SK-N-SH treated with all-trans-retinoic acid at 6 μM for 48 hours (cell line): ENCODE measurements around the gene BOD1.

ENCODE experiments used
- BACH2 ChIP-seq: fragments of 250-450 bp; sonication (Bioruptor Pico); IDR thresholded peaks from 2 replicates; pipeline ENCODE4 v1.9.0; 2021; ENCODE audit warnings: mild to moderate bottlenecking, borderline replicate concordance
- PPARA ChIP-seq: fragments of 250-450 bp; sonication (Bioruptor Pico); IDR thresholded peaks from 2 replicates; pipeline ENCODE4 v1.5.0; 2020; ENCODE audit warnings: mild to moderate bottlenecking, borderline replicate concordance
- RARB ChIP-seq: fragments of 250-450 bp; sonication (Bioruptor Pico); IDR thresholded peaks from 2 replicates; pipeline ENCODE4 v1.8.0; 2021; ENCODE audit warnings: mild to moderate bottlenecking, moderate library complexity
- SNAI2 ChIP-seq: fragments of 250-450 bp; sonication (Bioruptor Pico); IDR thresholded peaks from 2 replicates; pipeline ENCODE4 v1.5.0; 2020; ENCODE audit warnings: mild to moderate bottlenecking, moderate library complexity
- TOX ChIP-seq: fragments of 250-450 bp; sonication (Bioruptor Pico); IDR thresholded peaks from 2 replicates; pipeline ENCODE4 v1.8.0; 2021; ENCODE audit warnings: mild to moderate bottlenecking, moderate library complexity, borderline replicate concordance
- ZFP3 ChIP-seq: fragments of 250-450 bp; sonication (Bioruptor Pico); IDR thresholded peaks from 2 replicates; pipeline ENCODE4 v1.5.0; 2020; ENCODE audit warnings: mild to moderate bottlenecking, moderate library complexity
- ZNF70 ChIP-seq: fragments of 450-650 bp; formaldehyde crosslinking; IDR thresholded peaks from 2 replicates; pipeline ENCODE4 v1.5.0; 2020; ENCODE audit warnings: mild to moderate bottlenecking, moderate library complexity
- ZNF8 ChIP-seq: fragments of 450-650 bp; formaldehyde crosslinking; IDR thresholded peaks from 2 replicates; pipeline ENCODE4 v1.5.0; 2020; ENCODE audit warnings: mild to moderate bottlenecking, moderate library complexity
- TF ChIP-seq, protein P1 (sequence below): fragments of 250-450 bp; sonication (Bioruptor Pico); IDR thresholded peaks from 2 replicates; pipeline ENCODE4 v1.8.0; 2020; ENCODE audit warnings: mild to moderate bottlenecking, moderate library complexity, borderline replicate concordance
- TF ChIP-seq, protein P2 (sequence below): fragments of 250-450 bp; sonication (Bioruptor Pico); IDR thresholded peaks from 2 replicates; pipeline ENCODE4 v1.5.0; 2020; ENCODE audit warnings: mild to moderate bottlenecking, moderate library complexity

- TF ChIP-seq ZFP3 (CRISPR knock-in tag) (no peak), TOX (CRISPR knock-in tag) (no peak), SNAI2 (CRISPR knock-in tag) (no peak), ZNF8 (no peak), PPARA (CRISPR knock-in tag) (no peak), BACH2 (CRISPR knock-in tag) (no peak), RARB (no peak), ZNF70 (CRISPR knock-in tag) (no peak)
- TF ChIP-seq, protein P1, sequence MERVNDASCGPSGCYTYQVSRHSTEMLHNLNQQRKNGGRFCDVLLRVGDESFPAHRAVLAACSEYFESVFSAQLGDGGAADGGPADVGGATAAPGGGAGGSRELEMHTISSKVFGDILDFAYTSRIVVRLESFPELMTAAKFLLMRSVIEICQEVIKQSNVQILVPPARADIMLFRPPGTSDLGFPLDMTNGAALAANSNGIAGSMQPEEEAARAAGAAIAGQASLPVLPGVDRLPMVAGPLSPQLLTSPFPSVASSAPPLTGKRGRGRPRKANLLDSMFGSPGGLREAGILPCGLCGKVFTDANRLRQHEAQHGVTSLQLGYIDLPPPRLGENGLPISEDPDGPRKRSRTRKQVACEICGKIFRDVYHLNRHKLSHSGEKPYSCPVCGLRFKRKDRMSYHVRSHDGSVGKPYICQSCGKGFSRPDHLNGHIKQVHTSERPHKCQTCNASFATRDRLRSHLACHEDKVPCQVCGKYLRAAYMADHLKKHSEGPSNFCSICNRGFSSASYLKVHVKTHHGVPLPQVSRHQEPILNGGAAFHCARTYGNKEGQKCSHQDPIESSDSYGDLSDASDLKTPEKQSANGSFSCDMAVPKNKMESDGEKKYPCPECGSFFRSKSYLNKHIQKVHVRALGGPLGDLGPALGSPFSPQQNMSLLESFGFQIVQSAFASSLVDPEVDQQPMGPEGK, result no peak
- TF ChIP-seq, protein P2, sequence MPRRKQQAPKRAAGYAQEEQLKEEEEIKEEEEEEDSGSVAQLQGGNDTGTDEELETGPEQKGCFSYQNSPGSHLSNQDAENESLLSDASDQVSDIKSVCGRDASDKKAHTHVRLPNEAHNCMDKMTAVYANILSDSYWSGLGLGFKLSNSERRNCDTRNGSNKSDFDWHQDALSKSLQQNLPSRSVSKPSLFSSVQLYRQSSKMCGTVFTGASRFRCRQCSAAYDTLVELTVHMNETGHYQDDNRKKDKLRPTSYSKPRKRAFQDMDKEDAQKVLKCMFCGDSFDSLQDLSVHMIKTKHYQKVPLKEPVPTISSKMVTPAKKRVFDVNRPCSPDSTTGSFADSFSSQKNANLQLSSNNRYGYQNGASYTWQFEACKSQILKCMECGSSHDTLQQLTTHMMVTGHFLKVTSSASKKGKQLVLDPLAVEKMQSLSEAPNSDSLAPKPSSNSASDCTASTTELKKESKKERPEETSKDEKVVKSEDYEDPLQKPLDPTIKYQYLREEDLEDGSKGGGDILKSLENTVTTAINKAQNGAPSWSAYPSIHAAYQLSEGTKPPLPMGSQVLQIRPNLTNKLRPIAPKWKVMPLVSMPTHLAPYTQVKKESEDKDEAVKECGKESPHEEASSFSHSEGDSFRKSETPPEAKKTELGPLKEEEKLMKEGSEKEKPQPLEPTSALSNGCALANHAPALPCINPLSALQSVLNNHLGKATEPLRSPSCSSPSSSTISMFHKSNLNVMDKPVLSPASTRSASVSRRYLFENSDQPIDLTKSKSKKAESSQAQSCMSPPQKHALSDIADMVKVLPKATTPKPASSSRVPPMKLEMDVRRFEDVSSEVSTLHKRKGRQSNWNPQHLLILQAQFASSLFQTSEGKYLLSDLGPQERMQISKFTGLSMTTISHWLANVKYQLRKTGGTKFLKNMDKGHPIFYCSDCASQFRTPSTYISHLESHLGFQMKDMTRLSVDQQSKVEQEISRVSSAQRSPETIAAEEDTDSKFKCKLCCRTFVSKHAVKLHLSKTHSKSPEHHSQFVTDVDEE, result no peak
Measured at GRCh38 chr5:173623789-173624188, 7.3 kb upstream of the BOD1 start.
